NOMO-1 treated with DMSO at 0.1 percent for 48 hours (cell line): ENCODE data around the gene MYMK.
A peak's percentile ranks its signal among the peaks of the same experiment; 100 is the strongest.

Source experiments
- DNase-seq: peaks from one replicate; lab custom pipeline; 2025; ENCODE audit not compliant: unreplicated experiment; lab: John Stamatoyannopoulos, UW

MYMK gene

GRCh38 chr9:133536080-133536479, 11.3 kb upstream of the MYMK start:
- no peak for DNase-seq

- DNase-seq: no peak
These were observed 10.6 kb upstream of the MYMK start for GRCh38 chr9:133535306-133535877.

- DNase-seq: no peak
These were observed 9.9 kb upstream of the MYMK start, which contains the start of gene ADAMTSL2 for GRCh38 chr9:133534346-133535291. Gene ADAMTSL2 (plus strand): TSS chr9:133534704. CDS start chr9:133536713, 2,009 bp downstream.

GRCh38 chr9:133533857-133534256, 9.1 kb upstream of the MYMK start:
- no peak for DNase-seq

- peak; percentile 14 for DNase-seq
These were observed 8.3 kb upstream of the MYMK start for GRCh38 chr9:133532937-133533668.

GRCh38 chr9:133531293-133531692, 6.5 kb upstream of the MYMK start:
- DNase-seq: no peak

- DNase-seq: no peak
These were observed 5.1 kb upstream of the MYMK start for GRCh38 chr9:133529874-133530273.

GRCh38 chr9:133529457-133529856, 4.7 kb upstream of the MYMK start:
- DNase-seq: no peak

- no peak for DNase-seq
These were observed 4.1 kb upstream of the MYMK start for GRCh38 chr9:133528876-133529241.

- DNase-seq: no peak
These were observed 3.5 kb upstream of the MYMK start for GRCh38 chr9:133528001-133528875.

GRCh38 chr9:133527444-133527920, 2.7 kb upstream of the MYMK start:
- DNase-seq: no peak

- DNase-seq: no peak
These were observed 2.1 kb upstream of the MYMK start for GRCh38 chr9:133526721-133527321.

- DNase-seq: no peak
These were observed 918 bp upstream of the MYMK start for GRCh38 chr9:133525677-133526076.

- DNase-seq: no peak
These were observed 613 bp downstream of the MYMK start for GRCh38 chr9:133524146-133524545.

GRCh38 chr9:133523106-133523505, 1.7 kb downstream of the MYMK start:
- no peak for DNase-seq

GRCh38 chr9:133522073-133522910, 2.5 kb downstream of the MYMK start:
- DNase-seq: no peak

- DNase-seq: no peak
These were observed 3.4 kb downstream of the MYMK start for GRCh38 chr9:133521122-133522072.
